Stomach smooth muscle (tissue), 2 donors: ENCODE measurements around the gene CD300C.

ENCODE experiments used
- H3K27ac ChIP-seq: one replicate; pipeline ENCODE4 v1.7.0; 2013; ENCODE audit warnings: mild to moderate bottlenecking, low read length, inconsistent platforms
- H3K27me3 ChIP-seq, 2 donors: one replicate each; pipeline ENCODE4 v1.7.0; 2013; ENCODE audit warnings: low read length in 2 of 2; ENCODE audit not compliant: insufficient read depth in 2 of 2, control insufficient read depth in 1 of 2
- H3K36me3 ChIP-seq, 2 donors: one replicate each; pipeline ENCODE4 v1.7.0; 2013; ENCODE audit warnings: low read length in 2 of 2; ENCODE audit not compliant: control insufficient read depth in 2 of 2, insufficient read depth in 2 of 2
- H3K4me1 ChIP-seq: one replicate; pipeline ENCODE4 v1.7.0; 2013; ENCODE audit warnings: low read length; ENCODE audit not compliant: control insufficient read depth, insufficient read depth
- H3K4me3 ChIP-seq, 2 donors: one replicate each; pipeline ENCODE4 v1.7.0; 2013; ENCODE audit warnings: low read length in 2 of 2
- H3K9ac ChIP-seq, 2 donors: one replicate each; pipeline ENCODE4 v1.7.0; 2013; ENCODE audit warnings: low read length in 2 of 2, mild to moderate bottlenecking in 1 of 2
- H3K9me3 ChIP-seq, 2 donors: one replicate each; pipeline ENCODE4 v1.7.0; 2013; ENCODE audit warnings: low read length in 2 of 2; ENCODE audit not compliant: control insufficient read depth in 2 of 2
- donor health status: healthy.
- donor health status: Pancreatic carcinoma.

CD300C gene

DNA sequence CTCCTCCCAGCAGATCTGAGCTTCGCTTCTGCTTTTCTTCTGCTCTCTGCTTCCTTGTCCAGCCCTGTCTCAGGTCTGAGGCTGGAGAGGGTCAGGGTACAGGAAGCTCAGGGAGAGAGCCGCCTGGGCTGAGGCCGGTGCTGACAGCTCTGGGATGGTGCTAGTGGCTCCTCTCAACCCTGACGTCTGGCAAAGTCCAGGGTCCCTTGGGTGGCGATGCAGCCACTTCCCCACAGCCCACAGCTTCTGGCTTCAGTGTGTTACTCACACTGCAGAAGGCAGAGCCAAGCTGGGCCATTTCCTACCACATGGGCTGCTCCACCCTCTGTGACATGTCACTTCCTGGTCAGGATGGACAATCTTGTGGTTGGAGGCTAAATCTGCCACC is at the start of gene CD300C:
Gene CD300C, minus strand, starts transcription at position 273 of the 388 bp plus-strand sequence. CDS start 333 bp downstream, outside the sequence.
- no peak within 1 kb of the TSS for H3K4me3 ChIP-seq

DNA sequence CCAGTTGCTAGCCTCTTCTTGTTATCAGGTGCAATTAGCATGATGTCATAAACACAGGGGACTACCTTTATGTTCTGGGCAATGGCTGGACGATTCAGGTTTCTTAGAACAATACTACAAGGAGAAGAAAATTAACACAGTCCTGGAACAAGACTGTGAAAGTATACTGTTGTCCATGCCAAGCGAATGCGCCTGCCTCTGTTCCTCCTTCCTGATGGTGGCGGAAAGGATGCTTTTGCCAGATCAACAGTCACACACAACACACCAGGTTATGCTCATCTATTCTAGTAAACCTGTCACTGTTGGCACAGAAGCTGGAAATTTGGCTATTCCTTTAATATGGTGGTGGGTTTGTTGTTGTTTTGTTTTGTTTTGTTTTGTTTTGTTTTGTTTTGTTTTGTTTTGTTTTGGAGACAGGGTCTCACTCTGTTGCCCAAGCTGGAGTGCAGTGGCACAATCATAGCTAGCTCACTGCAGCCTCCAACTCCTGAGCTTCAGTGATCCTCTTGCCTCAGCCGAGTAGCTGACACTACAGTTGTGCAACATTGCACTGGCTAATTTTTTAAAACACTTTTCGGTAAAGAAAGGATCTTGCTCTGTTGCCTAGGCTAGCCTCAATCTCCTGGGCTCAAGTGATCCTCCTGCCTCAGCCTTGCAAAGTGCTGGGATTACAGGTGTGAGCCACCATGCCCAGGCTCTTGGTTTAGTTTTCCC is 49.3 kb upstream of the CD300C start:
- H3K27ac ChIP-seq, result no peak overlapping the region
- peaks cover 0 to 9% of the 10 kb centered on the region in 2 donors for H3K27me3 ChIP-seq
- H3K4me3 ChIP-seq, result no peak overlapping the region
- no peak overlapping the region for H3K9ac ChIP-seq
- peaks cover 2% of the 10 kb centered on the region for H3K4me1 ChIP-seq
- H3K9me3 ChIP-seq, result no peaks in the 10 kb centered on the region
- H3K36me3 ChIP-seq, result no peaks in the 10 kb centered on the region

More for the DNA sequence above, at the start of gene CD300C:
- Histone ChIP-seq H3K4me1 (no peaks in the 10 kb centered on the region), H3K27ac (no peak within 1 kb of the TSS), H3K27me3 (peaks cover 2 to 3% of the 10 kb centered on the region in 2 donors), H3K36me3 (no peaks in the 10 kb centered on the region), H3K9ac (no peak within 1 kb of the TSS), H3K9me3 (no peaks in the 10 kb centered on the region)

DNA sequence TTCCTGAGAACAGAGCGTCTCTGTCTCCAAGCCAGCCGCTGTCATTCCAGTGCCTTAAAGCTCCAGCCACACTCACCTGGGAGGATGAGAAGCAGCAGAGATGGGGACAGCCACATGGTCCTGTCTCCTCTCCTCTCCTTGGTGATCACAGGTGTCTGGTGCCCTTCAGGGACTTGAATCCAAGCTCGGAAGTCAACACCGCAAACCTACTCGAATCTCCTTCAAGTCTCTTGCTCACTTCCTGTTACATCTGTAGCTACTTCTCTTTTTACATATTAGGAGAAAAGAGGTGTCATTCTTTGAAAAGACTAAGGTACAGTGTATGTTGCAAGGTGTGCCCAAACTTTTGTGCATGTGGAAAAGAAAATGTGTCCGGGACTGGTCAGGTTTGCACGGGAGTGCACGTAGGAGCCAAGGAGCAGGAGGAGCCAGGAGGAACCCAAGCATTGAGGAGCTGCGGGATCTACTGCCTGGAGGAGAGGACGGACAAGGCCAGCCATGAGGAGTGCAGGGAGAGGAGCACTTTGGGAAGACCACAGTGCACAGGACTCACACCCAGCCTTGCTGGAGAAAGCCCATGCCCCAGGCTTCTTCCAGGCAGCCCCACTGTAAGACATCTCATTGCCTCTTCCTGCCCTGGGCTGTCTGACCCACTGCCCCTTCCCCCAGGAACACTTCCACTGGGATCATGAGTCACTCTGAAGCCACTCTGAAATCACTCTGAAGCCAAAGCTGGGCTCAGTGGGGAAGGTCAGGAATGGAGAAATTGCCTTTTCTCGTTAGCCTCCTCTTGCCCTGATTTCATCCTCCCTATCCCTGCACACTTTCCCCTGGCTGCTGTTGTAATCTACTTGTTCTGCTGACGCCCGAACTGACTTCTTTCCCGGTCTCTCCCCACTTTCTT is 46.4 kb upstream of the CD300C start, which contains the start of gene CD300LD:
Gene CD300LD, minus strand, starts transcription at position 197 of the 904 bp plus-strand sequence. Its CDS starts 81 bp downstream, at position 116.
- H3K9ac ChIP-seq, result no peak within 1 kb of the TSS
- no peaks in the 10 kb centered on the region for H3K9me3 ChIP-seq
- H3K36me3 ChIP-seq, result no peaks in the 10 kb centered on the region
- peaks cover 0 to 5% of the 10 kb centered on the region in 2 donors for H3K27me3 ChIP-seq
- H3K4me3 ChIP-seq, result no peak within 1 kb of the TSS
- peaks cover 2% of the 10 kb centered on the region for H3K4me1 ChIP-seq
- H3K27ac ChIP-seq, result no peak within 1 kb of the TSS

DNA sequence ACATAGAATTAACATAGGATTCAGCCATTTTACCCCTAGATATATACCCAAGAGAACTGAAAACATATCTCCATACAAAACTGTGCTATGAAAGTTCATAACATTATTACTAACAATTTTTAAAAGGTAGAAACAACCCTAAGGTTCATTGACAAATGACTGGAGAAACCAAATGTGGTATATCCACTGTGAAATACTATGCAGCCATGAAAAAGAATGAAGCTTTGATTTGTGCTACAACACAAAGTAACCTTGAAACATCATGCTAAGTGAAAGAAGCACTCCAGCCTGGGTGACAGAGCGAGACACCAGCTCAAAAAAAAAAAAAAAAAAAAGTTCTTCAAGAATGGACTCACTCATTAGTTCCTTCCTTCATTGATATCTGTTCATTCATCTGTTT is 45.6 kb upstream of the CD300C start:
- H3K4me1 ChIP-seq, result peaks cover 2% of the 10 kb centered on the region
- H3K9me3 ChIP-seq, result no peaks in the 10 kb centered on the region
- no peak overlapping the region for H3K27ac ChIP-seq
- H3K4me3 ChIP-seq, result no peak overlapping the region
- H3K36me3 ChIP-seq, result no peaks in the 10 kb centered on the region
- H3K27me3 ChIP-seq, result peaks cover 0 to 5% of the 10 kb centered on the region in 2 donors
- no peak overlapping the region for H3K9ac ChIP-seq

DNA sequence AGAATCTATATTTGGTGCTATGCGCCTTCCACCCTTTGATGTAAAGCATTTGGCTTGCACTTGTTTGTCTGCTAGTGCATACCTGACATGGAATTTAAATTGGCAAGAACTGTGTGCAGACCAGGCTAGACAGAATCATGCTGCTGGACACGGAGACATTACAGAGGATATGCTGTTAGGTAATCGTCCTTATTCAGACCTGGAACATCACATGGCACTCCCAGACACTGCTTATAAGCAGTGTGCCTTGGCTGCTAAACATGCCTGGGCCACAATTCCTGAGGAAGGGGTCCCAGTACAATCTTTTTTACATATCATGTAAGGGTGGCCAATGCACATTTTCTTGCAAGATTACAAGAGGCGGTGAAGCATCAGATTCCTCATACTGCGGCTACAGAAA is 39.8 kb upstream of the CD300C start:
- no peaks in the 10 kb centered on the region for H3K4me1 ChIP-seq
- H3K27me3 ChIP-seq, result no peaks in the 10 kb centered on the region
- H3K36me3 ChIP-seq, result no peaks in the 10 kb centered on the region
- H3K27ac ChIP-seq, result no peak overlapping the region
- peaks cover 0 to 3% of the 10 kb centered on the region in 2 donors for H3K9me3 ChIP-seq
- no peak overlapping the region for H3K9ac ChIP-seq
- H3K4me3 ChIP-seq, result no peak overlapping the region

DNA sequence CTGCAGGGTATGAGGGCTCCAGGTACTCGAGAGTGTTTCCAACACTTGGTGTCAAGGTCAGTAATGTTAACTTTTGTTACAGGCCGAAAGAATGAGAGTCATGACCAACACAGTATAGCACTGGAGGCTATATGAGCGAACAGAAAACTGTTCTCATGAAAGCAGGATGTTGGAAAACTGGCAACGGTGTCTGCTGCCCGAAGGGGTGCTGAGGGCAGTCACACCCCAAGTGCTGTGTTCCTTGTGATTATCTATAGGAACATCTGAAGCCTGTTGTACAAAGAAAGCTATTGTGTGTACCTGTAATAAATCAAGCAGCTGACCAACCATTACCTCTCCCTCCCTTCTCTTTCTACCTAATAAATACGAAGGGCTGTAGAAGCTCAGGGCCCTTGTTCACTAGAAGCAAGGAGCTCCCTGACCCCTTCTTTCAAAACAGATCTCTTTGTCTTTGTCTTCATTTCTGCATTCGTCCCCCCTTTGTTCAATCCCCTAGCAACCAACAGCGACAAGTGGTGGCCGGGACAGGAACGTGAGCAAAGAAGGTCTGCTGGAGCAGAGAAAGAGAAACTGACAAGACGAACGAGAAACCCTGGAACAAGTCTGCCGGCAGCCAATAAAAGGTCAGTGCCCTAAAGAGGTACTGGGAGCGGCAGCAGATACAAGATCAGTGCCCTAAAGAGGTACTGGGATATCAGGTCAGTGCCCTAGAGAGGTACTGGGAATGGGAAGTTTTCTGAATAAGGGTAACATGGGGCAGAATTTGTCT is 38.6 kb upstream of the CD300C start:
- peaks cover 0 to 3% of the 10 kb centered on the region in 2 donors for H3K9me3 ChIP-seq
- no peak overlapping the region for H3K9ac ChIP-seq
- no peaks in the 10 kb centered on the region for H3K36me3 ChIP-seq
- peaks cover 2% of the 10 kb centered on the region for H3K4me1 ChIP-seq
- H3K27ac ChIP-seq, result no peak overlapping the region
- no peak overlapping the region for H3K4me3 ChIP-seq
- no peaks in the 10 kb centered on the region for H3K27me3 ChIP-seq

DNA sequence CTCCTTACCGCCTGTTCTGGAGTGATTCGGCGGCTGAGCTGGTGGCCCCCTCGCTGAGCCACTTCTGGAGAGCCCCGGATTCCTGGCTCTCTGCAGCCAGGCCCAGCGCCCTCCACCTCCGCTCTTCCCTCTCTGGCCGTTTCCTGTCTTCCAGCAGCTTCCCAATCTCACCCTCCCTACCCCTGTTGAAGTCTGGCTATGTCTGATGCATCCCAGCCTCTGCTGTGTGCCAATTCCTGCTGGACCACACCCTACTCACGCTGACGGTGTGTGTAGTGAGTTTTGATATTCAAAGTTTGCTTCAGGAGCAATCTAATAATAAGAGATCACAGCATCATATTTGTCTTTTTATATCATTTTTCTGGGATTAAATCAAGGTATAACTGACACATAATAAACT is 36.7 kb upstream of the CD300C start:
- Histone ChIP-seq H3K4me3 (no peak overlapping the region), H3K36me3 (no peaks in the 10 kb centered on the region), H3K27me3 (no peaks in the 10 kb centered on the region), H3K9ac (no peak overlapping the region), H3K27ac (no peak overlapping the region), H3K9me3 (peaks cover 0 to 3% of the 10 kb centered on the region in 2 donors), H3K4me1 (peaks cover 2% of the 10 kb centered on the region)

DNA sequence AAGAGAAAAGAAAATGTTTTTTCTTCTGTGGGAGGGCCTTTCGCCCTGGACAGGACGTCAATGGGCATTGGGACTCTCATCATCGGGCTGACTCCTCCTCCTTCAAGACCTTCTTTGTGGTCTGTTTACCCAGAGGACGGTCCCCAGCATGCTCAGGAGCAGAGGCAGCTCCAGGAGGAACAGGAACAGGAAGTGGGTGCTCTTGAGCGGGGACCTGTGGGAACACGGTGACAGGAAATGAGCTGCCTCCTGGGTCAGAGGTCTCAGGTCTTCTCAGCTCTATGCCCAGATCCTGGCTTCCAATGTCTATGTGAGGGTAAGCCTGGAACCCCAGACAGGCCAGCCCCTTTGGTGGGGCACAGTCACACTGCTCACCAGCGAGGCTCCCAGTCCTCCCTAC is 34.0 kb upstream of the CD300C start:
- H3K27me3 ChIP-seq, result no peaks in the 10 kb centered on the region
- no peak overlapping the region for H3K27ac ChIP-seq
- no peak overlapping the region for H3K9ac ChIP-seq
- H3K36me3 ChIP-seq, result no peaks in the 10 kb centered on the region
- H3K4me1 ChIP-seq, result peaks cover 2% of the 10 kb centered on the region
- peaks cover 0 to 3% of the 10 kb centered on the region in 2 donors for H3K9me3 ChIP-seq
- H3K4me3 ChIP-seq, result no peak overlapping the region

DNA sequence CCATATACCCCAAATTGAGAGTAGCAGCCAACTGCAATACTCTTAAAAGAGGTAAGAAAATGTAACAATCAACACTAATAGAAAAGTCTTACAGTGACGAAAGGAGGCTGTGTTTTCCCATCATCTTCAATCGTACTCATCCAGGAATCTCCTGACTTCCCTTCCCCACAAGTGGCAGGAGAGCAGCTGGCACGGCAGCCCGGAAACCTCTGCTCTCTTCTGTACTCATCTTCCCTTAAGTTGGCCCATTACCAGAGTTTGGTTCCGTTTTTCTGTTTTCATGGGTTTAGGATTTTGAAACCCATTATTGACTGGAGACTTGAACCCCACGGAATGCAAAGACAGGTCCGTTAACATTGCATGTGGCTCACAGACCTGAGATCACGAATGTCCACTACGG is 33.1 kb upstream of the CD300C start:
- H3K4me1 ChIP-seq, result peaks cover 2% of the 10 kb centered on the region
- H3K27me3 ChIP-seq, result peaks cover 0 to 2% of the 10 kb centered on the region in 2 donors
- no peak overlapping the region for H3K9ac ChIP-seq

DNA sequence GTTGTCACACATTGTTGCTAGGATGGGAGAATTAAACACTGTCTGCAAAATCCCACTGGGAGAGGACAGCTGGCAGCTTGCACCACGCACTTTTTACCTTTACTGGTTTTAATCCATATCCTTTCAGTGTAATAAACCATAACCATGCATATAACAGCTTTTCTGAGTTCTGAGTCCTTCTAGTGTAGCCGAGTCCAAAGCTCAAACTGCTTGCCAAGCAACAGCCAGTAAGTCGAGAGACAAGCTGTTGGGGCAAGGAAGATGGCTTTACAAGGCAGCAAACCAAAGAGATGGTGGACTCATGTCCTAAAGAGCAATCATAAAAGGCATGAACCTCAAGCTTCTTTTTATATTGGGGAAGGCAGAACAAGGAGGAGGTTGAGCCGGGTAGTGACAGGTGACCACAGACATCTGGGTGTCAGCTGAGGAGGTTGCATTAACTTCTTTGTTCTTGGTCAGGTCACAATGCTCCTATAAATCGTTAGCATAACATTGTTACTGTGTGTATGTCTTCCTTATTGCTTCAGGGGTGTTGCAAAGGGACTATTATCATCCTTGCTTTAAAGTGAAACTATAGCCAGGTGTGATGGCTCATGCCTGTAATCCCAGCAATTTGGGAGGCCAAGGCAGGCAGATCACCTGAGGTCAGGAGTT is 28.7 kb upstream of the CD300C start:
- no peak overlapping the region for H3K4me3 ChIP-seq
- H3K36me3 ChIP-seq, result no peaks in the 10 kb centered on the region
- no peak overlapping the region for H3K27ac ChIP-seq
- no peaks in the 10 kb centered on the region for H3K4me1 ChIP-seq
- H3K27me3 ChIP-seq, result peaks cover 0 to 2% of the 10 kb centered on the region in 2 donors
- H3K9me3 ChIP-seq, result peaks cover 0 to 3% of the 10 kb centered on the region in 2 donors
- H3K9ac ChIP-seq, result no peak overlapping the region

More for the DNA sequence above, 33.1 kb upstream of the CD300C start:
- Histone ChIP-seq H3K36me3 (no peaks in the 10 kb centered on the region), H3K4me3 (no peak overlapping the region), H3K9me3 (peaks cover 0 to 1% of the 10 kb centered on the region in 2 donors), H3K27ac (no peak overlapping the region)
